Lower leg skin (tissue), 3 donors: ENCODE measurements around the gene OR7C2.

ENCODE experiments used
- CTCF ChIP-seq, 3 donors: fragments of 450-650 bp; IDR thresholded peaks; one replicate each; pipeline ENCODE4 v1.5.1; 2016; ENCODE audit warnings: antibody characterized with exemption in 3 of 3, mild to moderate bottlenecking in 3 of 3, moderate library complexity in 2 of 3
- POLR2A ChIP-seq, 2 donors: fragments of 450-650 bp; IDR thresholded peaks; one replicate each; pipeline ENCODE4 v1.6.1; 2016 to 2017; ENCODE audit warnings: antibody characterized with exemption in 2 of 2, mild to moderate bottlenecking in 1 of 2, moderate library complexity in 1 of 2

DNA sequence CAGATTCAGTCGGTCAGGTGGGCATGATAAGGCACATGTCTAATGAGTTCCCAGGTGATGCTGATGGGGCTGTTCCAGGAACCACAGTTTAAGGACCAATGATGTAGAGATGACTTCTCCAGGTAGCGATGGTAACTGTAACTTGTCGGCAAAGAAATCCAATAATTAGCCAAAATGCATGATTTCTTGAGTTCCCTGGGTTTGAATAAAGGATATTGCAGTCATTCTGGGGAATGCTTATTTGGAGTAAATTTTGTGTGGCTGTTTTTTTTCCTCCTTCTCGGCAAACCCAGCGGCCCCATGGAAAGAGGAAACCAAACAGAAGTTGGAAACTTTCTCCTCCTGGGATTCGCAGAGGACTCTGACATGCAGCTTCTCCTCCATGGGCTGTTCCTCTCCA lies at the start of gene OR7C2:
- no peak for TF ChIP-seq POLR2A (IDR thresholded peaks at IDR 0.05)
- no peak for TF ChIP-seq CTCF (IDR thresholded peaks at IDR 0.05)
